ENCODE measurements around the gene NRG2.

The NRG2 gene

DNA sequence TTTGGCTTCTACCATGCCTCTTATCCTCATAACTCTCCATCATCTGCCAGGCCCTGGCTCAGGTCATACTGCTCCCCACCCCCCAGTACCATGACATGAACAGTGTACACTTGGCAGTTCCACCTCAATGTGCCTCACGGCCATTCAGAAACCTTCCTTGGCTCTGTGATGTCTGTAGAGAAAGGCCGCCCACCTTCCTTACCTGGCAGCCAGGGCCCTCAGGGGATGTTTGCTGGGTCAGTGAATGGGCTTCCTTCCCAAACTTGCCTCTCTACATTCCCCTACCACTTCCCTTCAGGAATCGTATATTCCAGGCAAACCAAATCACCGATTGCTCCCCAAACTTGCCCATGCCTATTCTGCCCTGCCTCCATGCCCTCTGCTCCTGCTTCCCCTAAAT is 146.4 kb downstream of the NRG2 start:
- TF ChIP-seq, protein P1, sequence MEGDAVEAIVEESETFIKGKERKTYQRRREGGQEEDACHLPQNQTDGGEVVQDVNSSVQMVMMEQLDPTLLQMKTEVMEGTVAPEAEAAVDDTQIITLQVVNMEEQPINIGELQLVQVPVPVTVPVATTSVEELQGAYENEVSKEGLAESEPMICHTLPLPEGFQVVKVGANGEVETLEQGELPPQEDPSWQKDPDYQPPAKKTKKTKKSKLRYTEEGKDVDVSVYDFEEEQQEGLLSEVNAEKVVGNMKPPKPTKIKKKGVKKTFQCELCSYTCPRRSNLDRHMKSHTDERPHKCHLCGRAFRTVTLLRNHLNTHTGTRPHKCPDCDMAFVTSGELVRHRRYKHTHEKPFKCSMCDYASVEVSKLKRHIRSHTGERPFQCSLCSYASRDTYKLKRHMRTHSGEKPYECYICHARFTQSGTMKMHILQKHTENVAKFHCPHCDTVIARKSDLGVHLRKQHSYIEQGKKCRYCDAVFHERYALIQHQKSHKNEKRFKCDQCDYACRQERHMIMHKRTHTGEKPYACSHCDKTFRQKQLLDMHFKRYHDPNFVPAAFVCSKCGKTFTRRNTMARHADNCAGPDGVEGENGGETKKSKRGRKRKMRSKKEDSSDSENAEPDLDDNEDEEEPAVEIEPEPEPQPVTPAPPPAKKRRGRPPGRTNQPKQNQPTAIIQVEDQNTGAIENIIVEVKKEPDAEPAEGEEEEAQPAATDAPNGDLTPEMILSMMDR (IDR thresholded peaks at IDR 0.05; ENCODE audit: control insufficient read depth, insufficient read depth, low read depth, low read length, missing control alignments), result no peak
- H3K4me3 ChIP-seq (ENCODE audit: control insufficient read depth, low read depth, low read length), result no peak overlapping the region
- no peak for DNase-seq (ENCODE audit: low read depth)

DNA sequence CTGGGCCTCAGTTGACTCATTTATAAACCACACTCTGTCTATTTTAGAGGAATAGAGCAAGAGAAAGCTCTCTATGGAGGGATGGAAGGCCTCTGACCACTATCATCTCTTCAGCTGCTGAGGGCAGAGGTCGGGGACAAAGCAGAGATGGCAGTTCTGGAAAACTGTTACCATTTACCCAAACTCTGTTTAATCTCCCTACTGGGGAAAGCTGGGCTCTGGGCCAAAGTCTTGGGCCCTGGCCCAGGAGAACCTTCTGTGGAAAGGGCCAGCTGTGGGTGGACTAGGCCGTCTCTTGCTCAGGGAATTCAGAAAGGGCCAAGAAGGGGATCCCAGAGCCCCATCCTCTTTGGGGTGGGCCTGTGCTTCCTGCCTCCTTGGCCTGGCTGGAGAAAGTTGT is 147.5 kb downstream of the NRG2 start:
- no peak for DNase-seq (ENCODE audit: low read depth)
- TF ChIP-seq, protein P1 (IDR thresholded peaks at IDR 0.05; ENCODE audit: control insufficient read depth, insufficient read depth, low read depth, low read length, missing control alignments), result no peak
- no peak overlapping the region for H3K4me3 ChIP-seq (ENCODE audit: control insufficient read depth, low read depth, low read length)

DNA sequence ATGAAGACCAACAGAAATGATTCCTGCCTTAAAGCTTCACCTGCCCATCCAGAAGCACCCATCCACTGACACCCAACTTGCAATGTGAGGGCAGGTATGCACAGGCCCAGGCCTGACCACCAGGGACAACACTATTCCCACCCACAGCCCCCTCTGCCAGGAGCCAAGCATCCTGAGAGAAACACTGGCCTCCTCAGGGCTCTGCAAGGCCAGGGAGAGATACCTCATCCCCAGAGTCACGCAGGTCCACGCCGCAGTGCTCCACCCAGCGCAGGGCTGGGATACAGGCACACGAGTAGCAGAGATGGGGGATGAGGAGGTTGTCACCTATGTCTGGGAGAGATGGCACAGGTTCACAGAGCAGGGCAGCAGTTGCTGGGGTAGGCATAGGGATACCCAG is 148.1 kb downstream of the NRG2 start:
- H3K4me3 ChIP-seq (ENCODE audit: control insufficient read depth, low read depth, low read length), result no peak overlapping the region
- TF ChIP-seq, protein P1 (IDR thresholded peaks at IDR 0.05; ENCODE audit: control insufficient read depth, insufficient read depth, low read depth, low read length, missing control alignments), result no peak
- no peak for DNase-seq (ENCODE audit: low read depth)

DNA sequence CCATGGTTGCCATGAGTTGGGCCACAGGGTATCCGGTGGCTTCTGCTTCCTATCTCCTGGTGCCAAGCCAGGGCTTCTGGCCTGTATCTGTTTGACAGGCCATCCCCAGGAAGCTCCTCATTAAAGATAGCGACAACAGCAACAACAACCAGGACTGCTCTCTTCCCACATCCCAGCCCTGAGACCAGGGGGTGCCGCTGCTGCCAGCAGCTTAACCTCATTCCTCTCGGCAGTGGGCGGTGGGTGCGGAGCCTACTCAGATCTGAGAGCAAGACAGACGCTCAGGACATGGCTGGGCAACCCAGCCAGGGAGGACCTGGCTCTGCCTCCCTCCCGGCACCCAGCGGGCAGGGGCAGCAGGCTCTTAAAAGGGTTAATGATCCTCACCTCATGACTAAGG is 149.2 kb downstream of the NRG2 start:
- TF ChIP-seq, protein P1 (IDR thresholded peaks at IDR 0.05; ENCODE audit: control insufficient read depth, insufficient read depth, low read depth, low read length, missing control alignments), result no peak
- no peak for DNase-seq (ENCODE audit: low read depth)
- no peak overlapping the region for H3K4me3 ChIP-seq (ENCODE audit: control insufficient read depth, low read depth, low read length)

DNA sequence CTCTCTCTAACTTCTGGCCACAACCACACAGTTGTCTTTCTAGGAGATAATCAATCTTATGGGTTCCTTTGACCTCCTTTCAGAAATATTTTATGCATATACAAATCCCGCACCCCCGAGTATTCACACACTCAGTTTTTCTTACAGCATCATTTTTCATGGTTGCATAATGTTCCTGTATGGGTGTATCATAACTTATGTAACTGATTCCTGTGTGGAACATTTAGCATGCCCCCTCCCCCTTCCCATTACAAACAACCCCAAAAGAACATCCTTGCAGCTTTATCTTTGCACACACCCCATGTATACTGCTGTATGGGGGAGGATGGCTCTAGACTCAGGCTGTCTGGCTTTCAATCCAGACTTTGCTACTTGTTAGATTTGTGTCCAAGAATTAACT is 153.7 kb downstream of the NRG2 start:
- no peak for DNase-seq (ENCODE audit: low read depth)
- TF ChIP-seq, protein P1 (IDR thresholded peaks at IDR 0.05; ENCODE audit: control insufficient read depth, insufficient read depth, low read depth, low read length, missing control alignments), result no peak

DNA sequence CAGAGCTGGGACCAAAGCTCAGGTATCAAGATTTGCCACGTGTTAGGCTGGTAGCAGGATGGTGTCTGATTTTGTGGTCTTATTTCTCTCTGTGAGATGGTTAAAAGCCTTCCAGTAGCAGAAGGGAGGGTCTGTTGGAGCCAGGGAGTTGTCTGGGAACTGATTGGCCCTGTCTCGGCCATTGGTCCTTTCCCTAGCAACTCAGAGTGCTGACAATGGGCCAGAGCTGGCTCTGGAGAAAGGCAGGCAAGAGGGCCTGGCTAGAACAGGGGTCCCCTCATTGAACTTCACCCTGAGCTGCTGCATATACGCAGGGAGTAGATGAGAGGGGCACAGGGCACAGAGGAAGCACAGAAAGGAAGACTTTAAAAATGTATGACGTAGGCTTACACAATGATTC is 154.7 kb downstream of the NRG2 start:
- no peak overlapping the region for H3K4me3 ChIP-seq (ENCODE audit: control insufficient read depth, low read depth, low read length)
- DNase-seq (ENCODE audit: low read depth), result no peak
- TF ChIP-seq, protein P1 (IDR thresholded peaks at IDR 0.05; ENCODE audit: control insufficient read depth, insufficient read depth, low read depth, low read length, missing control alignments), result no peak

More for the DNA sequence above, 153.7 kb downstream of the NRG2 start:
- H3K4me3 ChIP-seq (ENCODE audit: control insufficient read depth, low read depth, low read length), result no peak overlapping the region

DNA sequence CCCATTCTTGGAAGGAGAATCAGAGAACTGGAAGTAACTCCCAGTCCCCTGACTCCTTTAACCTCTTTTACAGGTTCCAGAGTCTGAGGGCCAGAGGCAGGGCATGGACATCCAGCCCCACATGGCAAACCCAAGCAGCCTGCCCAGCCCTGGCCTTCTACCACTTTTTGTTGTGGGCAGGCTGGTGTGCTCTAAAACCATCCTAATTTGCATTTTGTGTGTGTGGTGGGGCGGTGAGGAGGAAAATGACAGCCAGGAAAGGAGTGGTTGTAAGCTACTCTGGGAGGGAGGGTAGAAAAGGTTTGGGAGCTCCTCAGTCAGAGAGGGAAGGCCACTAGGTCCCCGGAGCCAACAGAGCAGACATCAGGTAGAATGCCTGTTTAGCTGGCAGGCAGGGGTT is 156.9 kb downstream of the NRG2 start:
- H3K4me3 ChIP-seq (ENCODE audit: control insufficient read depth, low read depth, low read length), result no peak overlapping the region
- DNase-seq (ENCODE audit: low read depth), result no peak
- TF ChIP-seq, protein P1 (IDR thresholded peaks at IDR 0.05; ENCODE audit: control insufficient read depth, insufficient read depth, low read depth, low read length, missing control alignments), result no peak

Measured in AG09309 (cell line).